Parathyroid adenoma (tissue), 2 donors: ENCODE data around the gene OTULIN.
A peak's percentile ranks its signal among the peaks of the same experiment; 100 is the strongest.

Experiments
- H2AFZ ChIP-seq: fragments of 300-600 bp; sonication (generic); one replicate; pipeline ENCODE4 v1.7.0; 2017; ENCODE audit warnings: antibody characterized with exemption, mild to moderate bottlenecking
- H3K27ac ChIP-seq: fragments of 300-600 bp; sonication (generic); one replicate; pipeline ENCODE4 v1.7.0; 2017
- H3K27me3 ChIP-seq: fragments of 300-600 bp; sonication (generic); one replicate; pipeline ENCODE4 v1.7.0; 2017; ENCODE audit warnings: low read length; ENCODE audit not compliant: control insufficient read depth, insufficient read depth
- H3K36me3 ChIP-seq: fragments of 300-600 bp; sonication (generic); one replicate; pipeline ENCODE4 v1.7.0; 2017; ENCODE audit warnings: low read length; ENCODE audit not compliant: control insufficient read depth, insufficient read depth
- H3K4me1 ChIP-seq: fragments of 300-600 bp; sonication (generic); one replicate; pipeline ENCODE4 v1.7.0; 2017; ENCODE audit warnings: control low read depth
- H3K4me2 ChIP-seq: fragments of 300-600 bp; sonication (generic); one replicate; pipeline ENCODE4 v1.7.0; 2017; ENCODE audit warnings: low read length
- H3K4me3 ChIP-seq: fragments of 300-600 bp; sonication (generic); one replicate; pipeline ENCODE4 v1.7.0; 2017; ENCODE audit warnings: low read depth, low read length
- H3K79me2 ChIP-seq: fragments of 300-600 bp; sonication (generic); one replicate; pipeline ENCODE4 v1.7.0; 2017; ENCODE audit warnings: control low read depth
- H3K9ac ChIP-seq: fragments of 300-600 bp; sonication (generic); one replicate; pipeline ENCODE4 v1.7.0; 2017; ENCODE audit warnings: mild to moderate bottlenecking
- H3K9me3 ChIP-seq: fragments of 300-600 bp; sonication (generic); one replicate; pipeline ENCODE4 v1.7.0; 2017; ENCODE audit warnings: low read length; ENCODE audit not compliant: control insufficient read depth
- TF ChIP-seq, protein P1 (sequence below): fragments of 300-600 bp; sonication (generic); IDR thresholded peaks from one replicate; pipeline ENCODE4 v1.7.0; 2017; ENCODE audit warnings: antibody characterized with exemption, mild to moderate bottlenecking
- donor health status: primary hyperparathyroidism.

OTULIN gene

DNA sequence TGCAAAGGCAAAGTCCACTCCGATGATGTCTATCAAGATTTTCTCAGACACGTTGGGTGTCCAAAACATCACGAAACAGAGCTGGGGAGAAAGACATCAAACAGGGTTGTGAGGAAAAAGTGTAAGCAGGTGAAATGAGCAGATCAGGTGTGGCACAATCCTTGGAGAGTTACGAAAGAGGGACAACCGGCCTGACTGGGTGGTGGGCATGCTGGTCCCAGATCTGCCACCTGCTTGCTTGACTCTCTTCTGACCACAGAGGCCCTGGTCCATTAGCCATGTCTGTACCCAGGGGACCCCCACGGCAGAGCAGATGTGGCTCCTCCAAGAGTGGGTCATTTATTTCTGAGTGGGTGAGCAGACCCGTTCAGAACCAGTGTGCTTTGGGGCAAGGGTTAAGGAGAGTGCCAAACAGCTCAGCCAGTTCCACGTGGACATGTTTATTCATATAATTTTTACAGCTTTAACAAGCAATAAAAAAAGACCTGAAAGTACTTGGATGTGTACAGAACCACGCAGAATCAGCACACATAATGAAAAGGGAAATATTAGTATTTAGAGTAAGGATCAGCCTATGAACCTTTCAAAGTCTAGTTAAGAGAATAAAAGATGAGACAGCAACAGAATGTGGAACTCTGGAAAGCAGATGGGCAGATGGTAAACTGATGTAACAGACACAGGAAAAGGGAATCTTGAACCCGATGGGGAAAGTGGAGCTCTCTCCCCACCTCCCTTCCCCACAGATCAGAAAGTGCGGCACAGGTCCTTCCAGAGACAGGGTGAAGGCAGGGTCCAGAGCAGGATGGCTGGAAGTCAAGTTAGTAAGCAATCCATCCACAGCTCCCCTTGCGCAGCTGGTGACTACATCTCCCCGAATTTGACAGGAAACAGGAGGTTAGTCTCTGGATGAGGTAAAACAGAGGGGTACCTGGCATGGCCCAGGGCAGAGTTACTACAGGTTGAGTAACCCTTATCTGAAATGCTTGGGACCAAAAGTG, 52.5 kb downstream of the OTULIN start:
- Histone ChIP-seq H3K4me2 (no peak overlapping the region), H2AFZ (no peak overlapping the region), H3K79me2 (peaks cover 5% of the 10 kb centered on the region), H3K27ac (no peak overlapping the region), H3K27me3 (no peaks in the 10 kb centered on the region), H3K9ac (no peak overlapping the region), H3K4me1 (peaks cover 9% of the 10 kb centered on the region), H3K9me3 (no peaks in the 10 kb centered on the region), H3K36me3 (no peaks in the 10 kb centered on the region), H3K4me3 (no peak overlapping the region)
- TF ChIP-seq, protein P1, sequence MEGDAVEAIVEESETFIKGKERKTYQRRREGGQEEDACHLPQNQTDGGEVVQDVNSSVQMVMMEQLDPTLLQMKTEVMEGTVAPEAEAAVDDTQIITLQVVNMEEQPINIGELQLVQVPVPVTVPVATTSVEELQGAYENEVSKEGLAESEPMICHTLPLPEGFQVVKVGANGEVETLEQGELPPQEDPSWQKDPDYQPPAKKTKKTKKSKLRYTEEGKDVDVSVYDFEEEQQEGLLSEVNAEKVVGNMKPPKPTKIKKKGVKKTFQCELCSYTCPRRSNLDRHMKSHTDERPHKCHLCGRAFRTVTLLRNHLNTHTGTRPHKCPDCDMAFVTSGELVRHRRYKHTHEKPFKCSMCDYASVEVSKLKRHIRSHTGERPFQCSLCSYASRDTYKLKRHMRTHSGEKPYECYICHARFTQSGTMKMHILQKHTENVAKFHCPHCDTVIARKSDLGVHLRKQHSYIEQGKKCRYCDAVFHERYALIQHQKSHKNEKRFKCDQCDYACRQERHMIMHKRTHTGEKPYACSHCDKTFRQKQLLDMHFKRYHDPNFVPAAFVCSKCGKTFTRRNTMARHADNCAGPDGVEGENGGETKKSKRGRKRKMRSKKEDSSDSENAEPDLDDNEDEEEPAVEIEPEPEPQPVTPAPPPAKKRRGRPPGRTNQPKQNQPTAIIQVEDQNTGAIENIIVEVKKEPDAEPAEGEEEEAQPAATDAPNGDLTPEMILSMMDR: no peak

DNA sequence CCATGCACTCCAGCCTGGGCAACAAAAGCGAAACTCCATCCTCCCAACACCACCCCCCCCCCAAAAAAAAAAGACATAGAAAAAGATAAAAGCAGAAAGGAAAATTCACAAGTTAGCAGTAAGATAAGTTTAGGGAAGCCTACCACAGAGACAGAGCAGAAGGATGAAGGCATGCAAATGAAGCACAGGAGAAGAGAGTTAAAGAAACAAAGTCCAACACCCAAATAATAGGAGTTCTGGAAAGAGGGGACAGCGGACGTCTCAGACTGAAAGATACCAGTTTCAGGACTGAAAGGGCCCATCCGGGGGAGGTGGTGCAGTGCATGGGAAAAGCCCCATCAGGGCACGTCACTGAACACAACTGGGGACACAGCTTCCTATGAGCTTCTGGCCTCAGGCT, 54.3 kb downstream of the OTULIN start:
- no peak overlapping the region for H2AFZ ChIP-seq
- H3K4me2 ChIP-seq: no peak overlapping the region
- no peak overlapping the region for H3K4me3 ChIP-seq
- TF ChIP-seq, protein P1: no peak
- H3K79me2 ChIP-seq: peaks cover 8% of the 10 kb centered on the region
- no peaks in the 10 kb centered on the region for H3K9me3 ChIP-seq
- no peak overlapping the region for H3K27ac ChIP-seq
- no peaks in the 10 kb centered on the region for H3K36me3 ChIP-seq
- H3K9ac ChIP-seq: no peak overlapping the region
- peaks cover 9% of the 10 kb centered on the region for H3K4me1 ChIP-seq
- no peaks in the 10 kb centered on the region for H3K27me3 ChIP-seq

DNA sequence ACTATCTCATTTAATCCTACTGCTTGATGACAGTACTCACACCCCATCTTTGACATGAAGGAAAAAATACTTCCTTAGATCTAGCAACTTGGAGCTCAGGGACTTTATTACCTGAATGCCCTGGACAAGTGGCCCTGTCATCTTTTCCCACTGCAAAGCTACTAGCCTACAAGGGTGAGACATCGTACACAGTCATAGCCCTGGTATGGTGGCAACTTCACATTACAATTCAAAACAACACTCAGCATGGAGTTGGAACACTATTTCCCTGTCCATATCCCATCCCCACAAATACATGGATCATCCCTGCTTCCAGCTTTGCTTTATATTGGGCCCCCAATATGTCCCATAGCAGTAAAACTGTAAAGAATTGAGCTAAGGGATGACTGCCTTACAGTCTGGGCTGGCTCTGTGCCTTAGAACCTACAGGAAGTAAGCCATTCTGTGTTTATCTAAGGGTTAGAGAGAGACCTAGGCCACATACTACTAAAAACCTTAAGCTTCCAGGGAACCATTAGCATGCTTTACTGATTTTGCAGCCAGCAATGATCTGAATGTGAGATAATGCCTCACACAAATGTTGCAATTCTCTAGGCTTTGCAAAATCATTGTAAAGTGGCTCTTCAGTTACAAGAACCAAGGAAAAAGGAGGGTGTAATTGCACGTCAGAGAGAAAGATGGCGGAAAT, 55.9 kb downstream of the OTULIN start:
- no peaks in the 10 kb centered on the region for H3K27me3 ChIP-seq
- TF ChIP-seq, protein P1: no peak
- H3K9me3 ChIP-seq: no peaks in the 10 kb centered on the region
- H3K79me2 ChIP-seq: peaks cover 8% of the 10 kb centered on the region
- peak overlapping the region; percentile 21 for H2AFZ ChIP-seq
- H3K4me1 ChIP-seq: peaks cover 9% of the 10 kb centered on the region
- peak overlapping the region; percentile 51 for H3K27ac ChIP-seq
- no peaks in the 10 kb centered on the region for H3K36me3 ChIP-seq
- H3K9ac ChIP-seq: no peak overlapping the region
- no peak overlapping the region for H3K4me3 ChIP-seq
- no peak overlapping the region for H3K4me2 ChIP-seq

DNA sequence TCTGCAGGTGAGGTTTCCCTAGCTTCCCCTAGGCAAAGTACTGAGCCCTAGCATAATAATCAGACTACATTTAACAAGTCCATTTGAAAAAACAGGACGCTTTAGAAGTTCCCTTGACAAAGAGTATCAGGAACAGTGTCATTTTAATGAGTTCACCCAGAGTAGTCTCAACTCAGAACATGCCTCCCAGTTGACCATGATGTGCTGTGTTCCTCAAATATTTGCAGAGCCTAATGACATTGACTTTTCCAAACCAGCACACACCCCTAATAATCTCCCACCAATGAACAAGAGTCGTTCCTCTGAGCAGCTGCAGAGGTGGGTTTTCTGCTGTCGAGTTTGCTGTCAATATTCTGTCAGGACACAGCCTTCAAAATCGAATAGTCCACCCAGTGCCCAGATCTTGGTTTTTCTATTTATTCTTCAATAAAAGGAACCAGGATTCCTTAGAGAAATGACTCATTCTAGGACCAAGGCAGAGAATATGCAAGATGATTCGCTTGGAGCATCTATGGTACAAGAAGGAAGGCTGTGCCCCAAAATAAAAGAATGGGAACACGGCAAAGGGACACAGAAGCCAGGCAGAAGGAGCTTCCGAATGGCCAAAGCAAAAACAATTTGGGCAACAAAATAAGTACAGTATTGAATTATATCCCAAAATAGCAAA, 57.6 kb downstream of the OTULIN start:
- H3K9ac ChIP-seq: no peak overlapping the region
- no peak overlapping the region for H3K4me3 ChIP-seq
- no peaks in the 10 kb centered on the region for H3K36me3 ChIP-seq
- peaks cover 15% of the 10 kb centered on the region for H3K79me2 ChIP-seq
- H3K27me3 ChIP-seq: no peaks in the 10 kb centered on the region
- no peak overlapping the region for H3K27ac ChIP-seq
- H2AFZ ChIP-seq: no peak overlapping the region
- H3K9me3 ChIP-seq: no peaks in the 10 kb centered on the region
- TF ChIP-seq, protein P1: no peak
- no peak overlapping the region for H3K4me2 ChIP-seq
- H3K4me1 ChIP-seq: peaks cover 9% of the 10 kb centered on the region
